AG04450 (cell line): ENCODE results near the gene ASPA. TPM values are rescaled to one million over a fixed set of nuclear protein-coding genes. Genes with fewer than 3 reads are reported as not detected.

Experiments
- CTCF ChIA-PET: fragments of 300-600, 350-600 bp; formaldehyde crosslinking; extraction: SDS; loops from one replicate; lab custom pipeline; 2022; ENCODE audit warnings: antibody characterized with exemption, inconsistent platforms; lab: Charles Lee
- POLR2A ChIA-PET: fragments of 350-600 bp; formaldehyde crosslinking; extraction: SDS; loops from one replicate; lab custom pipeline; 2021; ENCODE audit warnings: antibody characterized with exemption, inconsistent platforms; lab: Yijun Ruan, JAX
- DNase-seq: peaks from one replicate; pipeline ENCODE4 v3.0.0-alpha.2; 2011; ENCODE audit warnings: low read depth, low spot score
- H3K27ac ChIP-seq: one replicate; pipeline ENCODE4 v1.5.1; 2012; ENCODE audit warnings: low read depth, low read length, control low read depth
- H3K27me3 ChIP-seq: one replicate; pipeline ENCODE4 v1.6.0; 2012; ENCODE audit warnings: low read length; ENCODE audit not compliant: control insufficient read depth, insufficient read depth
- H3K4me3 ChIP-seq: 2 replicates; pipeline ENCODE4 v1.5.1; 2011; ENCODE audit warnings: mild to moderate bottlenecking, low read depth, low read length, control low read depth
- H3K9me3 ChIP-seq: 2 replicates; pipeline ENCODE4 v1.5.1; 2012; ENCODE audit warnings: low read length; ENCODE audit not compliant: control insufficient read depth, insufficient read depth
- CTCF ChIP-seq: IDR thresholded peaks from 2 replicates; pipeline ENCODE4 v1.5.1; 2011; ENCODE audit warnings: low read depth, low read length, control low read depth, inconsistent platforms
- polyA plus RNA-seq: library from polyadenylated mRNA; depleted of rRNA; stranded (reverse); fragments of >200 nt; gene quantifications from 2 replicates; pipeline ENCODE4 v1.2.3, GENCODE V29; 2011

Gene ASPA
- polyA plus RNA-seq, 1 experiment, result 0.17 TPM

GRCh38 chr17:3485481-3486068, 9.8 kb downstream of the ASPA start:
- Histone ChIP-seq H3K4me3 (no peak overlapping the region), H3K9me3 (no peaks in the 10 kb centered on the region), H3K27me3 (peaks cover 4% of the 10 kb centered on the region), H3K27ac (no peak overlapping the region)
- ChIA-PET CTCF (no interaction called here), POLR2A (no interaction called here)
- no peak for DNase-seq
- TF ChIP-seq CTCF, result no peak

- no peak overlapping the region for H3K4me3 ChIP-seq
- no peak for DNase-seq
- no peaks in the 10 kb centered on the region for H3K27me3 ChIP-seq
- ChIA-PET CTCF (no interaction called here), POLR2A (no interaction called here)
- H3K27ac ChIP-seq, result no peak overlapping the region
- TF ChIP-seq CTCF, result no peak
- H3K9me3 ChIP-seq, result peaks cover 6% of the 10 kb centered on the region; the same call in 1 of the 2 replicates
These were observed 21.3 kb downstream of the ASPA start for GRCh38 chr17:3497101-3497500.

GRCh38 chr17:3501344-3501743, 25.5 kb downstream of the ASPA start:
- ChIA-PET CTCF (no interaction called here), POLR2A (no interaction called here)
- H3K4me3 ChIP-seq, result no peak overlapping the region
- no peaks in the 10 kb centered on the region for H3K27me3 ChIP-seq
- no peak for TF ChIP-seq CTCF
- no peak overlapping the region for H3K27ac ChIP-seq
- no peak for DNase-seq
- H3K9me3 ChIP-seq, result peaks cover 6% of the 10 kb centered on the region; the same call in 1 of the 2 replicates

- POLR2A ChIA-PET, result no interaction called here
- CTCF ChIA-PET, result no interaction called here
- no peak for DNase-seq
- Histone ChIP-seq H3K27me3 (no peaks in the 10 kb centered on the region), H3K9me3 (peaks cover 6% of the 10 kb centered on the region; the same call in 1 of the 2 replicates), H3K27ac (no peak overlapping the region), H3K4me3 (no peak overlapping the region)
- TF ChIP-seq CTCF, result no peak
These were observed 26.7 kb downstream of the ASPA start for GRCh38 chr17:3502466-3502865.

GRCh38 chr17:3503285-3503684, 27.5 kb downstream of the ASPA start:
- no peak overlapping the region for H3K4me3 ChIP-seq
- no peak for TF ChIP-seq CTCF
- H3K27me3 ChIP-seq, result no peaks in the 10 kb centered on the region
- H3K9me3 ChIP-seq, result peaks cover 6% of the 10 kb centered on the region; the same call in 1 of the 2 replicates
- no peak for DNase-seq
- no peak overlapping the region for H3K27ac ChIP-seq
- CTCF ChIA-PET, result no interaction called here
- POLR2A ChIA-PET, result no interaction called here
